HG03460 (cell line): ENCODE data around the gene TYW1B.
"Not testable (repeated sequence)": the region's sequence is repeated elsewhere in the genome, so short reads cannot be mapped to it uniquely, and the experiment has no call there.

Source experiments
- ATAC-seq: cut with Tn5 transposase; IDR thresholded peaks from one replicate; pipeline ENCODE4 v1.9.1; 2021; ENCODE audit not compliant: unreplicated experiment

TYW1B gene

DNA sequence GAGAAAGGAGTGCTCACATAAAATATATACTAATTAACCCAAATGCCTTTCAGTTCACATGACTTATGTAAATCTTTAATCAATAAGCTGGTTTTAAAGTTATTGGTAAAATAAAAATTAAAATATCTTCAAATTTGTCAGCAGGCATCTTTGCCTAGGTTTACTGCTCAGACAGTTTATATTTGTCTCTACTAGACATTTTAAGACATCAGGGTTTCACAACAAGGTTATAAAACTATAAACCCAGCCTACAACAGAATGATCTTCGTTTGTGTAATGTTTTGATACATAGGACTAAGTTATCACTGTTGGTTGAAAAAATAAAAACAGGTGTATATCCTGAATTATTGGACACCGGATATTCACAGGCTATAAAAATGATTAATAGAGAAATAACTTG, 67.4 kb downstream of the TYW1B start:
- no peak for ATAC-seq

GRCh38 chr7:72754312-72754711, 73.7 kb downstream of the TYW1B start:
- no peak for ATAC-seq

DNA sequence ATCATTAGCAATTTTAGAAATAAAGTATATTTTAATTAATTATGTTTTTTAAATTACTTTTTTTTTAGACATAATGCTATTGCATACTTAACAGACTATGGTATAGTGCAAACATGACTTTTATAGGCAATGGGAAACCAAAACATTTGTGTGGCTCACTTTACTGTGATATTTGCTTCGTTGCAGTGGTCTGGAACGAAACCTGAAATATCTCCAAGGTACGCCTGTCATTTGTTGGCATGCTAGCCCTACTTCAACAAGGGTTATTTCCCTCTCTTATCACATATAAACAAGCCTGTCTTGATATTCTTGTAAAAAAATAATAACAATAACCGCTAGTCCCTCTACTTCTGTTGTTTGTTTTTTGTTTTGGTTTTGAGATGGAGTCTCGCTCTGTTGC, 74.2 kb downstream of the TYW1B start:
- ATAC-seq = no peak

DNA sequence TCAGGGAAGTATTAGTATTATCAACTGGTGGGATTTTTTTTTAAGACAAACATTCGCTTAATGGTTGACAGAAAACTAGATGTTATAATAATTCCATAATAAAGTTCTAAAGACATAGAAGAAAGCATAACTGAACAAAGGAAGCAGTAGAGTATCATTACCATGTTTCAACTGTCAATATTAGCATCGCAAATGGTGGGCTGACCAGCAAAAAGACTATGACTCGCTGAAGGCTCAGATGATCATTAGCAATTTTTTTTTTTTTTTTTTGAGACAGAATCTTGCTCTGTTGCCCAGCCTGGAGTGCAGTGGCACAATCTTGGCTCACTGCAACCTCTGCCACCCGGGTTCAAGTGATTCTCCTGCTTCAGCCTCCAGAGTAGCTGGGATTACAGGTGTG, 74.8 kb downstream of the TYW1B start:
- ATAC-seq = not testable (repeated sequence)

- no peak for ATAC-seq
Observed at GRCh38 chr7:72751978-72752377, 76.0 kb downstream of the TYW1B start.

- no peak for ATAC-seq
Observed at GRCh38 chr7:72751378-72751777, 76.6 kb downstream of the TYW1B start.

DNA sequence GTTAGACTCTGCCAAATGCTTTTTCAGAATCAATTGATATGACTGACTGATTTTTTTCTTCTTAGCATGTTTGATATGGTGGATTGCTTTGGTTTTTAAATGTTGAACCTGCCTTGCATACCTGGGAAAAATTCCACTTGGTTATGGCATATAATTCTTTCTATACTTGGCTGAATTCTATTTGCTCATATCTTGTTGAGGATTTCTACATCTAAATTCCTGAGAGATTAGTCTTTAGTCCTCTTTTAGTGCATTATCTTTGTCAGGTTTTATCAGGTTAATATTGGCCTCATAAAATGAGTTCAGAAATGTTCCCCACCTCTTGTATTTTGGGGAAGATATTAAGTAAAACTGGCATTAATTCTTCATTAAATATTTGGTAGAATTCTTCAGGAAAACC, 79.4 kb downstream of the TYW1B start:
- not testable (repeated sequence) for ATAC-seq

DNA sequence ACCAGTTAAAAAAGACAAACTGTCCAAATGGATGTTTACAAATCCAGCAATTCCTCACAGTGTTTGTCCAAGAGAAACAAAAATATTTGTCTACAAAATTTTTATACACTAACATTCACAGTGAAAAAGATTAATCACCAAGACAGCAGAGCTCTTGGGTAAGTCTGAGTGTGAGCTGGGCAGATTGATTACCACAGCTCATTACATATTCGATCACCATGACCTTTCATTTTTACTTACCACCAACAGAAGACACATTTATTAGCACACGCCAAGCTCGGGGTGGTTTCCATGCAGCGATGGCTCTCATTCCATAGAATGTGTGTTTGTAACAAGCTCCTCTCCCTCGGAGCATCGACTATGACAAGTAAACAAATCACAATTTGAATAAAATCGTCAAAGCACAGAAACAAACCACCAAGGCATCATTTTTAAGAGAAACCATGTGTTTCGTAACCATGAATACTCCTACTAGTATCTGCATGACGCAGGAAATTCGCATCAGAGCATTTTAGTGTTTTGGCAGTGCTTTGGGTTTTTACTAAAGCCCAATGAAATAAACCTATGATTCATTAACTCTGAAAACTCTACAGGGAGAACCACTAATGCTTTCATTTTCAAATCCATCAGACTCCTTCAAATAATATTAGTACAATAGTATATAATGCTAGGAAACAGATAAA, 83.6 kb downstream of the TYW1B start:
- ATAC-seq = not testable (repeated sequence)

DNA sequence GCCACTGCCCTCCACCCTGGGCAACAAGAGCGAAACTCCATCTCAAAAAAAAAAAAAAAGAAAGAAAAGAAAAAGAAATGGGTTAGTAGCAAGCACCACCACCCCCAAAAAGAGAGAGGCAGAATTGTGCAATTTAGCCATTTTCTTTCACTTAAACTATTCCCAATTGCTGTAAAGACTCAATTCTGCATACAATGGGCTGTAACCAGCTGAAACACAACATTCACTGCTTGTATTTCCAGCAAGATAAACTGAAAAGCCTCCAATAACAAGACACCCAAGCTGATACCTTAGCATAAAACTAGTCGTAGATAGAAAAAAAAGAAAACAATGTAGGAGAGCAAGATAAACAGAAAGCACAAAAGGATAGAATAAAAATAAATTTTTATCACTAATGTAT, 84.2 kb downstream of the TYW1B start:
- not testable (repeated sequence) for ATAC-seq

DNA sequence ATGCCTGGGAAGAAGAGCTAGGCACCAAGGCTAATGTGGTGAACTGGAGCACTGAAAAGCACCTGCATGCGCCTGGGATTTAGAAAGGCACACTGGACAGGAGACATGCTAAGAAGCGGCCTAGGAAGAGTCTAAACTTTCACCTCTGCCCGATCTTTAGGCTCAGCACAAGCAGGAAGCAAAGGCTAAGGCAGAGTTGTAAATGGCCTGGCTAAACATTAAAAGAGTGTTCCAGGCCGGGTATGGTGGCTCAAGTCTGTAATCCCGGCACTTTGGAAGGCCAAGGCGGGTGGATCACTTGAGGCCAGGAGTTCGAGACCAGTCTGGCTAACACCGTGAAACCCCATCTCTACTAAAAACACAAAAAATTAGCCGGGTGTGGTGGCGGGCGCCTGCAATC, 88.3 kb downstream of the TYW1B start:
- ATAC-seq = not testable (repeated sequence)

GRCh38 chr7:72735855-72736254, 92.1 kb downstream of the TYW1B start:
- not testable (repeated sequence) for ATAC-seq

- ATAC-seq = not testable (repeated sequence)
Observed at GRCh38 chr7:72730815-72731214, 97.2 kb downstream of the TYW1B start.

- not testable (repeated sequence) for ATAC-seq
Observed at GRCh38 chr7:72730384-72730783, 97.6 kb downstream of the TYW1B start.

DNA sequence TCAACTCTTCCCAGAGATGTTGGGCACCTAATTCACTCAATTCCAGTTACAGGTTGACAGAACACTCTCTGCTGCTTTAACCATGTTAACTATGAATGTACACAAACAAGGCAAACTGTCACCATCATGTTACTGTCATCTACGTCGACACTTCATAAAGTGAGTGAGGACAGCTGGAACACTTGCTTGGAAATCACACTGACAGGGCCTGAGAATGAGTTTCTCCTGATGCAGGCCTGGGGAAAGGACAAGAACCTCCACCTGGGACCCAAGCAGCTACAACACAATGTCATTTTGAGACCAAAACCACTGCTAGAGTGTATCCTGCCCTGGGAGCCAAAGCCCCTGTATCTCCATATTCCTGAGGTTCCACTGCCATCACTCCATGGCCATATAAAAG, 98.9 kb downstream of the TYW1B start:
- not testable (repeated sequence) for ATAC-seq

- ATAC-seq = not testable (repeated sequence)
Observed at GRCh38 chr7:72722694-72723093, 105.3 kb downstream of the TYW1B start.

DNA sequence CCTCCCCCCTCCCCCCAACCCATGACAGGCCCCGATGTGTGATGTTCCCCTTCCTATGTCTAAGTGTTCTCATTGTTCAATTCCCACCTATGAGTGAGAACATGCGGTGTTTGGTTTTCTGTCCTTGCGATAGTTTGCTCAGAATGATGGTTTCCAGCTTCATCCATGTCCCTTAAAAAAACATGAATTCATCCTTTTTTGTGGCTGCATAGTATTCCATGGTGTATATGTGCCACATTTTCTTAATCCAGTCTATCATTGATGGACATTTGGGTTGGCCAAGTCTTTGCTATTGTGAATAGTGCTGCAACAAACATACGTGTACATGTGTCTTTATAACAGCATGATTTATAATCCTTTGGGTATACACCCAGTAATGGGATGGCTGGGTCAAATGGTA, 107.1 kb downstream of the TYW1B start:
- ATAC-seq = not testable (repeated sequence)

GRCh38 chr7:72717252-72717774, 110.7 kb downstream of the TYW1B start:
- not testable (repeated sequence) for ATAC-seq

DNA sequence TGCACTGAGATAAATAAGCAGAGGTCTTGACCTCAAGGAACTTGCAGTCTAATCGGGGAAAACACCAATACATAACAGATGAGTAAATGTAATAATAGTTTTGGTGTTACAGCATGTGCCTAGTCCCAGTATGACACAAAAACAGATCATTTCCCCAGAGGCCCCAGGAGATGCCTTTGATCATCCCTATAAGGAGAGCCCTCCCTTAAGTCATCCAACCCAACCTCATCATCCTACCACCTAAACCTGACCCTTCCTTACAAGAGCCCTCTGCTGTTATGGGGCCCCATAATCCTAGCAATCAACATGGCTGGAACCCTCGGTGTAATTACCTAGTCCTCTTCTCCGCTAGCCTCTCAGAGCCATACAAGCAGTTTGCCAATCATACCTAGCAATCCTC, 116.1 kb downstream of the TYW1B start:
- not testable (repeated sequence) for ATAC-seq

- ATAC-seq = no peak
Observed at GRCh38 chr7:72710983-72711382, 117.0 kb downstream of the TYW1B start.

DNA sequence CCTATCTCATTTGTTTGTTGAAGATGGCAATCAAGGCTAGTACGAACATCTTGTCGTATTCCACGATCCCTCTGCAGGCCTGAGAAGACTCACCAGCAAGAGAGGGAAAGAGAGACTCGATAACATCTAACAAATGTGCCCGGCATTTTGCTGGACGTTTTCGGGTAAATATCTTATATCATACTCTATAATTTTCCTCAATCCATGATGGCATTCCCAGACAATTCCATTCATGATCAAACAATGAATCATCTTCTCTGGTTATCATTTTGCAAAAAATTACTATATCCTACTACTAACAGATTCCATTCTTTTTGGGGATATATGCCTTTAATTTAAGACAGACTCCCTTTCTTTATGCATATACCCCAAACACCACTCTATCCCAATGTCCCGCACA, 118.1 kb downstream of the TYW1B start:
- no peak for ATAC-seq

- not testable (repeated sequence) for ATAC-seq
Observed at GRCh38 chr7:72708371-72709050, 119.5 kb downstream of the TYW1B start.

GRCh38 chr7:72706521-72706920, 121.5 kb downstream of the TYW1B start:
- no peak for ATAC-seq
